ENCODE measurements around the gene DTL. TPM values are rescaled to one million over a fixed set of nuclear protein-coding genes. Genes with fewer than 3 reads are reported as not detected.
A peak's percentile ranks its signal among the peaks of the same experiment; 100 is the strongest.
"Not testable (repeated sequence)": the region's sequence is repeated elsewhere in the genome, so short reads cannot be mapped to it uniquely, and the experiment has no call there.

Gene DTL, protein sequence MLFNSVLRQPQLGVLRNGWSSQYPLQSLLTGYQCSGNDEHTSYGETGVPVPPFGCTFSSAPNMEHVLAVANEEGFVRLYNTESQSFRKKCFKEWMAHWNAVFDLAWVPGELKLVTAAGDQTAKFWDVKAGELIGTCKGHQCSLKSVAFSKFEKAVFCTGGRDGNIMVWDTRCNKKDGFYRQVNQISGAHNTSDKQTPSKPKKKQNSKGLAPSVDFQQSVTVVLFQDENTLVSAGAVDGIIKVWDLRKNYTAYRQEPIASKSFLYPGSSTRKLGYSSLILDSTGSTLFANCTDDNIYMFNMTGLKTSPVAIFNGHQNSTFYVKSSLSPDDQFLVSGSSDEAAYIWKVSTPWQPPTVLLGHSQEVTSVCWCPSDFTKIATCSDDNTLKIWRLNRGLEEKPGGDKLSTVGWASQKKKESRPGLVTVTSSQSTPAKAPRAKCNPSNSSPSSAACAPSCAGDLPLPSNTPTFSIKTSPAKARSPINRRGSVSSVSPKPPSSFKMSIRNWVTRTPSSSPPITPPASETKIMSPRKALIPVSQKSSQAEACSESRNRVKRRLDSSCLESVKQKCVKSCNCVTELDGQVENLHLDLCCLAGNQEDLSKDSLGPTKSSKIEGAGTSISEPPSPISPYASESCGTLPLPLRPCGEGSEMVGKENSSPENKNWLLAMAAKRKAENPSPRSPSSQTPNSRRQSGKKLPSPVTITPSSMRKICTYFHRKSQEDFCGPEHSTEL
- polyA plus RNA-seq (ENCODE audit: insufficient read length): 7.8 TPM

DNA sequence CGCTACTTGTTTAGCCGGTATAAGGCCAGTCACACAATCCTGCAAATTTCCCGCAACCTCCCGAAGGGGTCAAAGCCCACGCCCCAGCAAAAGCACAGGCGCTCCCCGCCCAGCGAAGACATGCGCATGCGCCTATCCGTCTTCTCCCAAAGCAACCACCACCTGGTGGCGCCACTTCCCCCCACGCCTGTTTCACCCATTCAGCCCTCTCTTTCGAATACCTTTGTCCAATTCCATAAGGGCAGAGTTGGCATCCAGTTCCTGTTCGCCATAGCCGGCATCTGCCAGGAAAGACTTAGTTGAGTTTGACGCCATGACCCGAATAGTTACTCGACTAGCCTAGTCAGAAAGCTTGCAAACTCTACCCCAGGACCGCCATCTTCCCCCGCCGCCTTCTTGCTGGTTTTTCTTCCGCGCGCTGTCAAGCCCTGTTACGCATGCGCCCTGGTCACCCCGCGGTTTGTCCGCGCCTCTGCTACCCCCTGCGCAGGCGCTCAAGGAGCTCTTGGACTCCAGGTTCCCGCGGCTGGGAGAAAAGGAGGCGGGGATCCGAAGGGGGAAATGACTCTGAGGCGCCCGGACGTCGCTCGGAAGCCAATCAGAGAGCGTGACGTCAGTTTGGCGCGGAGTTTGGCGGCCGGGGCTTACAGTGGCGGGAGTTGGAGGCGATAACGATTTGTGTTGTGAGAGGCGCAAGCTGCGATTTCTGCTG is at the start of gene DTL, which contains the start of gene INTS7:
TSS of gene DTL (plus strand) at position 626 of the 712 bp plus-strand sequence. CDS start 143 bp downstream, outside the sequence.
TSS of gene INTS7 (minus strand) at position 435 of the 712 bp plus-strand sequence. CDS start at position 315, 120 bp downstream.
- DNase-seq: peak; percentile 100

DNA sequence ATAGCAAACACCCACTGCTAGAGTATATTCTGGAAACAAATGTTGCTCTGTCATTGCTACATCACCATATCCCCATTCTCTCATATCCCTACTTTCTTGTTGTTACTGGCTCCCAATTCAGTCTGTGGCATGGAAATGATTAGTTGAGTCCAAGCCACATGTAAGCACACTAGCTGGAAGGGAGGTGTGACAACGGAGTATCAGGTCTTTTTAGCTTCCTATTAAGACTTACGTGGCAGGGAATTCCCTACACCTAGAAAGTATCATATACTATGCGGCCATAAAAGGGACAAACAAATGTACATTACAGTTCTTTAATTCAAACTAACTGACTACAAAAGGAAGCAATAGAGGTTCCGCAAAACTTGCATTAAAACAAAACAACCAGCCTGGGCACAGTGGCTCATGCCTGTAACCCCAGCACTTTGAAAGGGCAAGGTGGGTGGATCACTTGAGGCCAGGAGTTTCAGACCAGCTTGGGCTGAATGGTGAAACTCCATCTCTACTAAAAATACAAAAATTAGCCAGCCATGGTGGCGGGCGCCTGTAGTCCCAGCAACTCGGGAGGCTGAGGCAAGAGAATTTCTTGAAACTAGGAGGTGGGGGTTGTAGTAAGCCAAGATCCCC is 48.8 kb upstream of the DTL start:
- DNase-seq: no peak

DNA sequence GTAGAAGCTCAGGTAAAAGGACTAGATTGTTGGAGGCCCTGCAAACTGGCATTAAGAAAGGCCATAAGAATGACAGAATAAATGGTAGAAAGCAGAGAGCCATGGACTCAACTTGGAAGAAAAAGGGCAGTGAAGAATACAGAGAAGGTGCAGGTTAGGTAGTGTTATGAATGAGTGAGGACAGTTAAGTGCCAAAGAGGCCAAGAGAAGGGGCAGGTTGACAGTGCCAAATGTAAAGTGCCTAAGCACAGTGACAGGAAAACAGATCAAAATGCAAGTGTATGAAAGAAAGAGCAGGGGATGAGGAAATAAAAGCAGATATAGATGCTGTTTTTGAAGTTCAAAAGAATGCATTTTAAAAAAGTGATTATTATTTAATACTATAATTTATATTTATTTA is 43.9 kb upstream of the DTL start:
- DNase-seq: no peak

DNA sequence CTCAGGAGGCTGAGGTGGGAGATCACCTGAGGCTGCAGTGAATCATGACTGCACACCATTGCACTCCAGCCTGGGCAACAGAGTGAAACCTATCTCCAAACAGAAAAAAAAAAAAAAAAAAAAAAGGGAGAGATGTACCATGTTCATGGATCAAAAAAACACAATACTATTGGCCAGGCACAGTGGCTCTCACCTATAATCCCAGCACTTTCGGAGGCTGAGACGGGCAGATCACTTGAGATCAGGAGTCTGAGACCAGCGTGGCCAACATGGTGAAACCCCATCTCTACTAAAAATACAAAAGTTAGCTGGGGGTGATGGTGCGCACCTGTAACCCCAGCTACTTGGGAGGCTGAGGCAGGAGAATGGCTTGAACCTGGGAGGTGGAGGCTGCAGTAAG is 38.1 kb upstream of the DTL start:
- DNase-seq: not testable (repeated sequence)

DNA sequence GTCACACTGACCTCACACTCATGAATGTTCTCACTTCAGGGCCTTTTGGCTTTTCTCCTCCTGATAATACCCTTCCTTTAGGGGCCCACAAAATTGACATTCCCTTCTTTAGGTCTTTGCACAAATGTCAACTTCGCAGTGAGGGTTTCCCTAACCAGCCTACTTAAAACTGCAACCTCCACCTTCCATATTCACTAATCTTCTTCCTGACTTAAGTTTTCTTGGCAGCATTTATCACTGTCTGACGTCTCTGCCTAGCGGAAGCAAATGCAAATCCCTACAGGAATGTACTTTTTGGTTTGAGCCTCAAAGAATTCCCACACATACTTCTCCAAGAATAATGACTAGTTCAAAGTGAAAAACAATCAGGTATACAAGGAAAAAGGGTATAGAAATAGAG is 33.0 kb upstream of the DTL start:
- no peak for DNase-seq

DNA sequence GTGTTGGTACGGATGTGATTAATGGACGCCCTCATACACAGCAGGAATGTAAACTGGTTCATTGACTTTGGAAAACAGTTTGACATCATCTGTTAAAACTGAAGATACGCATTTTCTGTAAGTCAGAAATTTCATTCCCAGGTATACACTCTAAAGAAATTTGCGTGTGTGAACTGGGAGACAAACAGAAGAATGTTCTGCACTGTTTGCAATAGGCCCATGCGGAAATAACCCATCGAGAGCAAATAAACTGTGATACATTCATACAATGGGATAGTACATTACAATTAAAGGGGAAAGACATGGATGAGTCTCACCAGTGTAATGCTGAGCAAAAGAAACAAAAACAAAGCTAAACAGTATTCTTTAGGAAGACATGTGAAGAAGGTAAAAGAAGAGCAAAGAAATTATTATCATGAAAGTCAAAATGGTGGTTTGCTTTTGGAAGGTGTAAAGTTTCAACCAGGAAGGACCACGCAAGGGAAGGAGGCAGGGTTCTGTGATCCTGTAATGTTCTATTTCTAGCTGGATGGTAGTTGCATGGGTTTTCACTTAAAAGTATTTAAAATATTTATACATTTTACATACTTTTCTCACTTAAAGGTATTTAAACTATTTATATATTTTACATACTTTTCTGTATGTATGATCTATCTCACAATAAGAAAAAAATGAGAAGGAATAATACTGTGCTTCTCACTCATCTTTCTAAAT is 30.5 kb upstream of the DTL start:
- no peak for DNase-seq

DNA sequence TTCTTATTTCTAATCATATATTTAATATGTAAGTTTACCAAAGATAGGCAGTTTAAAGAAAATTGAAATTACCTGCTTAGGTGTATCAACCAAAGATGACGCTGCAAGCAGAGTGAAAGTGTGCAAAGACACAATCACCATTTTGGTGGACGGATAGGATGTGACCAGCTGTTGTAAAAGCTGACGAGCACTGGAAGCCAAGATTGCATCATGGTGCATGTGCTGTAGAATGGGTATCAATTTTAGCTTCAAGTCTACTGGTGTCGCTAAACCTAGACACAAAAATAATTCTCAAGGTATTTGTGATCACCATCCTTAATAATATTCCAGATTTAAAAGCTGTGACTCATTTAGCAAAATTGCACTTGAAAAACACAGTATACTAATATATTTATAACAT is 28.4 kb upstream of the DTL start:
- no peak for DNase-seq

DNA sequence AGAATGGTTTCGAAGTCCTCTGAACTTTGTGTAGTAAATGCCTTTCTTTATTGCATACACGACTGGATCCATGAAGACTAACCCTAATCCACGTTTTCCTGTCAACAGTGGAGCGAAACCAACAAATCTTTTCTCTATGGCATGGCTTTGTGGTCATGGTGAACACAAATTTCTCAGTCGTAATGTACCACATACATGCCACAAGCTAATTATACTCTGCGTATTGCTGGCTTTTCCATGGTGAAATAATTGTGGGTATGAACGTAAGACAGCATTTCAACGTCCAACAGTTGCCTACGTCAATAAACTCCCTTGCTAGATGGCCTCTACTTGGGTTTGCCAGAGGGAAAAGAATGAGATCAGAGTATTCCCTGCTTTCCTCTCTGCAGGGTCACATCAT is 27.7 kb upstream of the DTL start:
- DNase-seq: no peak

DNA sequence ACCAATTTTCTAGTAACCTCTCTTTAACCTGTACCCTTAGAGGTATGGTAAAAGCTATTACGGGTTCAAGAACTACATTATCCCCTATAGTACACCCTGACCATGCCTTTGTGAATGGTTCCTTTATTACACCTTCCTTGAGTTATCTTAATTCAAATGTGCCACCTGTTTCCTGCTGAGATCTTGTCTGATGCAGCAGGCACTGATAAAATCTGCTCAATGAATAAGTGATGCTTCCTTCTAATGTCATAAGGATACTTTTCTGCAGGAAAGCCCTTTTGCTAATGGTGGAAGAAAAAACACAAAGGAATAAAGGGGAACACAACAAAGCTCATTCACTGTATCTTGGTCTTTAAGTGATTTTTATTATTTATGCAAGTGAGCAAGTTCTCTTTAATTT is 26.0 kb upstream of the DTL start:
- no peak for DNase-seq

DNA sequence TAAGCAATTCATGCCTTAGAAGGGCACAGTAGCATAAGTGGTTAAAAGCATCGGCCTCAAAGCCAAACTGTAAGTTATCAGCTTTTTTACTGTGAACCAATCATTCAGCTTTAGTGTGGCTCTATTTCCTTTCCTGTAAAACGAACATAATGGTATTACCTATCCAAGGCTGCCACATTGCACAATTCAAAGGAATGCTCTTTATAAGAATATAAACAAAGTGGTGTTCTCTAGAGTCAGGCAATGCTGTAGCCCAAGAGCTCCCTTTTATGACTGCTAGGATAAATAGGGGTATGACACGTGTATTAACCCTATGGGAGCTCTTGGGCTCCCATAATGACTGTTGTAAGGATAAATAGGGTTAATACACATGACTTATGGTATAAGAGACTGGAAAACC is 25.5 kb upstream of the DTL start:
- no peak for DNase-seq

DNA sequence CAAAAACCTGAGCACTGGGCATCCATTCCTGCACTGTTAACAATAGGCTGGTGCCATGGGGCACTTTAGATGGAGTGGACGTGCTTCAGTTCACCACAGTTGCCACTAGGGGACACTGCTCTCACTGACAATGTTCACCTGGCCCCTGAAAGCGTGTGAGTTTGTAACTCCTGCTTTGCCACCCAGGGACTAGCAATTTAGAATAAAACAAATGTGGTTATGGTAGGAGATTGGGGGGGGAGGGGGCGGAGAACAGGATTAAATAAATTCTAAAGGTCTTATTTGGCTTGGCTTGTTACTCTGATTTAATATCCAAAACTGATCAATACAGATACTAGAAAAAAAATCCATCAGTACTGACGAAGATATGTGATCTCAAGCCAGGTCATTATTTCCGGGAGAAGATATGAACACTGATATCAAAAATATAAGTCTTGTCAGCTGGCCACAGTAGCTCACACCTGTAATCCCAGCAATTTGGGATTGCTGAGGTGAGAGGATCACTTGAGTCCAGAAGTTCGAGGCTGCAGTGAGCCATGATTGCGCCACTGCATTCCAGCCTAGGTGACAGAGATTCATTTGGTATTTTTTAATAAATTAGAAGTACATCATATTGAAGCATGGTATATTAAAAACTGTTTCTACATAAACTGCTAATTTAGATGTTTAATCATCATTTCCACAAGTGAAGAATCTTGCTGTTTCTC is 23.4 kb upstream of the DTL start:
- peak; percentile 58 for DNase-seq

DNA sequence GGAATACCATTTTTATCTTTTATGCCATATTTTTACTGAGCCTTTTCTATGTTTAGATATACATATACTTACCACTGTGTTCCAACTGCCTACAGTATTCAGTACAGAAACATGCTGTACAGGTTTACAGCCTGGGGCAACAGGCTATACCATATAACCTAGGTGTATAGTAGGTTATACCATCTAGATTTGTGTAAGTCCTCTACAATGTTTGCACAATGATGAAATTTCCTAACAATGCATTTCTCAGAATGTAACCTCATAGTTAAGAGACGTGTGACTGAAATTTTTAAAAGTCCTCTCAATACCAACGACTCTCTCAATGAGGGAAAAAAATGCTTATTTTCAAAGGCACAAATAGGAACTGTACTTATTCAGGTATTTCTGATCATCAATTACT is 21.9 kb upstream of the DTL start:
- no peak for DNase-seq

DNA sequence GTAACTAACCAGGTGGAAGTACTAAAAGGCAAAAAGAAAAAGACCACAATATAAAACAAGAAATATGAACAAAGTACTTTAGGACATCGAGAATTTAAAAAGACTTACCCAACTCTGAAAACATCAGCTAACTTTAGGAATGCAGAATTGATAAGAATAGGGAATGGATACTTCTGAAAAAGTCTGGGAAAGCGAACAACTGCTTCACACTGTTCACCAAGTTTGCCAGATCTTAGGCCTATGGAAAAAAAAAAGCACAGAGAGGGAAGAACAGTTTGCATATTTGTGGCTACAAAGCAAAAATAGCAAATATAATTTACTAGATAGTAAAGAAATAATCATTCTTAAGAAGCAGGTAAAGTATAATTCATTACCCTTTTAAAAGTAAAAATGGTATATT is 14.6 kb upstream of the DTL start:
- no peak for DNase-seq

DNA sequence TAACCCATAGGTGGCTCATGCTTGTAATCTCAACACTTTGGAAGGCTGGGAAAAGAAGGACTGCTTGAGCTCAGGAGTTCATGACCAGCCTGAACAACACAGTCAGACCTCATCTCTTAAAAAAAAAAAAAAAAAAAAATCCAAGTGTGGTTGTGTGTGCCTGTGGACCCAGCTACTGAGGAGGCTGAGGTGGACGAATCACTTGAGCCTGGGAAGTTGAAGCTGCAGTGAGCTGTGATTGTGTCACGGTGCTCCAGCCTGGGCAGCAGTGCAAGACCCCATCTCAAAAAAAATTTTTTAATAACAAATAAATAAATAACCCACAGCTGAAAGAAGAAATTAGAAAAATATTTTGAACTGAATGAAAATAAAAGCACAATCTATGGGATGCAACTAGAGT is 14.0 kb upstream of the DTL start:
- no peak for DNase-seq

DNA sequence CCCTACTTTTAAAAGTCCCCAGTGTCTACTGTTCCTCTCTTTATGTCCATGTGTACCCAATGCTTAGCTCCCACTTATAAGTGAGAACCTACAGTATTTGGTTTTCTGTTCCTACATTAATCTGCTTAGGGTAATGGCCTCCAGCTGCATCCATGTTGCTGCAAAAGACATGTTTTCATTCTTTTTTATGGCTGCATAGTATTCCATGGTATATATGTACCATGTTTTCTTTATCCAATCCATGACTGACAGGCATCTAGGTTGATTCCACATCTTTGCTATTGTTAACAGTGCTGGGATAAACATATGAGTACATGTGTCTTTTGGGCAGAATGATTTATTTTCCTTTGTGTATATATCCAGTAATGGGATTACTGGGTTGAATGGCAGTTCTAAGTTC is 12.6 kb upstream of the DTL start:
- DNase-seq: not testable (repeated sequence)

DNA sequence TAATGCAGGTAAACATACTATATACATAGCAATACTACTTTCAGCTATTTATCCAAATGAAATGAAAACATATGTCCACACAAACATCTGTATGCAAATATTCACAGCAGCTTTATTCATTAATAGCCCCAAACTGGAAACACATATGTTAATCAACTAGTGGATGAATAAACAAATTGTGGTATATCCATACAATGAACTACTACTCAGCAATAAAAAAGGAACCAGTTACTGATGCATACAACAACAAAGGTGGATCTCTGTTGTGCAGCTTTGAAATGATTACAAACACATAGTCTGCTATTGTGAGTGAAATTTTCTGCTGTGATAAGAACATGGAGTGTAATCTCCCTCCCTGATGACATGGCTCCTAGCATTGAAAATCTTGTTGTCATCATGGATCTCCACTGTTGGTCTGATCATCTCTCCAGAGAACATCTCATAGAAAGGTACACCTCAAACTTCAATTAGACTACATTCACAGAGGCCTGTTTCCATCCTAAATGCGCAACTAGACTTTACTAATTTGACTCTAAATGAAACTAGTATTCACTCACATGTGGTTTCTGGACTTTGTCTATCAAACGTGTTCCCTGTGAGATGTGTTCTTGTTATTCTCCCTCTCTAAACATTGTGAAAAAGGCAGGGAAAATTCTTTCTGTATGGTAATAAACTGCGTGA is 10.9 kb upstream of the DTL start:
- no peak for DNase-seq

DNA sequence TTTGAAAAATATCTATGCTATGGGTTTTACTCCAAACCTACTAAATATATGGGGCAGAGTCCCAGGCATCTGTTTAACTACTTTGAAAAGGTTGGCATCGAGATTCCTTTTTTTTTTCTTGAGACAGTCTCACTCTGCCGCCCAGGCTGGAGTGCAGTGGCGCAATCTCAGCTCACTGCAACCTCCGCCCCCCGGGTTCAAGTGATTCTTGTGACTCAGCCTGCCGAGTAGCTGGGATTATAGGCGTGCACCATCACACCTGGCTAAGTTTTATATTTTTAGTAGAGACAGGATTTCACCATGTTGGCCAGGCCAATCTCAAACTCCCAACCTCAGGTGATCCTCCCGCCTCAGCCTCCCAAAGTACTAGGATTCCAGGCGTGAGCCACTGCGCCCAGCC is 7.8 kb upstream of the DTL start:
- DNase-seq: not testable (repeated sequence)

DNA sequence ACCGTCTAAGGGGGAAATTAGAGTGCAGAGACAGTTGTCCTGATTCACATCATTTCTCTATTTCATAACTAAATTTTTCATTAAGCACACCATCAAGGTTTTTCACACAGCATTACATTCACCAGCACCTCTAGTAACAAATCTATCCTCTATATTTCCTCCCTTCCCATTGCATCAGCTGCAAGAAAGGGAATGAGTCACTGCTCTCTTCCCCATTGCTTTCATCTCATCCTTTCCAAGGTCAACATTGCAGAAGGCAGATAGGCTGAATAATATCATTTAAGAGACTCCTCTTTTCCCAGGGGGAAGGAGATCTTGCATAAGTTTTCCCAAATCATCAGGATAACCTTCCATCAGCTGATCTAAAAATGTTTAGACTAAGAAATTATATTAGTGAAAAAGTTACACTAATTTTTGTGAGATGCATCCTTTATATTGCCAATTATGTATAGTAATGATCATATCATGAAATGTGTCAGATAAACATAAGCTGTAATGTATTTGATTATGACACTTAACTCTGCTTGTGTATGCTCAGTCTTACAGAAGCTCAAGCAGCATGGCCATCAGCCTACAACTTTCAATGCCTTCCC is 4.5 kb upstream of the DTL start:
- no peak for DNase-seq

DNA sequence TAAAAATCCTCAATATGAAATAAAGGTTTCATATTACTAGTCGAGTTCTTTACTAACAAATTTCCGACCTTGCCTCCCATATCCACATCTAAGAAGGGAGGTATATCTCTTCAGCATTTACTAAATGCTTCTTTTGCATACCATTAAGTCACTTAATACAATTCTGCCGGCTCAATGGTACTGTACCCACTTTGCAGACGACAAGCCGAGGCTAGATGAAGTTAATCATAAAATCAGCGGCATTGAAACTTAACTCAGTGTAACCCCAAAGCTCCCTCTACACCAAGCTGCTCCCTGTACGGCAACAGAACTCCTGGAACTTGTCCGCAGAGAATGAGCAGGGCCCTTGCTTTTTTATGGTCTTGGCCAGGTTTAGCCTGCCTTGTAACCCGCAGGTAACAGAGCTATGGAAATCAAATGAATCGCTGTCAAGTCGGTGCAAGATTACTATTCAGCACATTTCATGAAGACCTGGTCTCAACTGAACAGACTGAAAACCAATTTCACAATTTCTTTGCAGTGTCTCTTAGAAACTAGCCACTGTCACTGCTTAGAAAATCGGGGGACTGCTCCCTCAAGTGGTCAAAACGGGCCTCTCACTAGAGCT is 929 bp upstream of the DTL start:
- no peak for DNase-seq

All from hindlimb muscle (tissue), 1 donor.